Stomach smooth muscle (tissue), 2 donors: ENCODE data around the gene ATRNL1.

Source experiments
- H3K27ac ChIP-seq: one replicate; pipeline ENCODE4 v1.7.0; 2013; ENCODE audit warnings: mild to moderate bottlenecking, low read length, inconsistent platforms
- H3K27me3 ChIP-seq, 2 donors: one replicate each; pipeline ENCODE4 v1.7.0; 2013; ENCODE audit warnings: low read length in 2 of 2; ENCODE audit not compliant: insufficient read depth in 2 of 2, control insufficient read depth in 1 of 2
- H3K36me3 ChIP-seq, 2 donors: one replicate each; pipeline ENCODE4 v1.7.0; 2013; ENCODE audit warnings: low read length in 2 of 2; ENCODE audit not compliant: control insufficient read depth in 2 of 2, insufficient read depth in 2 of 2
- H3K4me1 ChIP-seq: one replicate; pipeline ENCODE4 v1.7.0; 2013; ENCODE audit warnings: low read length; ENCODE audit not compliant: control insufficient read depth, insufficient read depth
- H3K4me3 ChIP-seq, 2 donors: one replicate each; pipeline ENCODE4 v1.7.0; 2013; ENCODE audit warnings: low read length in 2 of 2
- H3K9ac ChIP-seq, 2 donors: one replicate each; pipeline ENCODE4 v1.7.0; 2013; ENCODE audit warnings: low read length in 2 of 2, mild to moderate bottlenecking in 1 of 2
- H3K9me3 ChIP-seq, 2 donors: one replicate each; pipeline ENCODE4 v1.7.0; 2013; ENCODE audit warnings: low read length in 2 of 2; ENCODE audit not compliant: control insufficient read depth in 2 of 2
- donor health status: healthy.
- donor health status: Pancreatic carcinoma.

ATRNL1 gene

DNA sequence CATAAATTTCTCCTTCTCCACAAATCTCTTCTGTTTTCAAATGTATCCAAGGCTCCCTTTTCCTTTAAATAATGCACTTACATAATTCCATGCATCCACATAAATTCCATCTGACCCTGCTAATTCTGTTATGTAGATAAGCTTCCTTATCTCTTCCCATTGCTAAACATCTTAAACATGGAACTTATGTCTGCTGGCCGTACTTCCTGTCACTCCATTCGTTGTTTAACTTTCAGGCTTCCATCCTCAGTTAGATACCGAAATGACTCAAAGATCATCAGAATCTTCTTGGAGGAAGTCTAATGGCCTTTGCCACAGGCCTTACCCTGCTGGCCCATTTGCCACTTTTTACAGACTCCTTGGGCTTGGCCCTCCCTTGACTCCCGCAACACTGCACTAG, 848.9 kb downstream of the ATRNL1 start:
- Histone ChIP-seq H3K36me3 (no peaks in the 10 kb centered on the region), H3K9me3 (no peaks in the 10 kb centered on the region), H3K27ac (no peak overlapping the region), H3K4me3 (no peak overlapping the region), H3K4me1 (no peaks in the 10 kb centered on the region), H3K9ac (no peak overlapping the region), H3K27me3 (no peaks in the 10 kb centered on the region)

DNA sequence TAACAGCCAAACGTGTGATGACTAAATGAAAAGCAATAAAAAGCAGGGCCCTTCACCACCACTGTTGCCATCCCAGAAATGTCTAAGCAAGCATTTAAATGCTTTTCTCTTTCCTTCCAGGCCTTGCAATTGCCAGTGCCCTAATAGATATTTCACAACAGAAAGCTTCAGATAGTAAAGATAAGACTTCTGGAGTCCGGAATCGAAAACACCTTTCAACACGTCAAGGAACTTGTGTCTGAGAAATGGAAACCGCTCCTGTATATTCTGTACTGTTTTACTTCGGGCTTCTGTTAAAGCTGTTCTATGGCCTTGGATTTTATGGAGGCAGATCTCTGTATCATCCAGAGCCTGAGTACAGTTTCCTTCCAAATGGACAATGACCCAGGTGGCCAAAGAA, 851.4 kb downstream of the ATRNL1 start:
- Histone ChIP-seq H3K27me3 (no peaks in the 10 kb centered on the region), H3K9ac (no peak overlapping the region), H3K27ac (no peak overlapping the region)

DNA sequence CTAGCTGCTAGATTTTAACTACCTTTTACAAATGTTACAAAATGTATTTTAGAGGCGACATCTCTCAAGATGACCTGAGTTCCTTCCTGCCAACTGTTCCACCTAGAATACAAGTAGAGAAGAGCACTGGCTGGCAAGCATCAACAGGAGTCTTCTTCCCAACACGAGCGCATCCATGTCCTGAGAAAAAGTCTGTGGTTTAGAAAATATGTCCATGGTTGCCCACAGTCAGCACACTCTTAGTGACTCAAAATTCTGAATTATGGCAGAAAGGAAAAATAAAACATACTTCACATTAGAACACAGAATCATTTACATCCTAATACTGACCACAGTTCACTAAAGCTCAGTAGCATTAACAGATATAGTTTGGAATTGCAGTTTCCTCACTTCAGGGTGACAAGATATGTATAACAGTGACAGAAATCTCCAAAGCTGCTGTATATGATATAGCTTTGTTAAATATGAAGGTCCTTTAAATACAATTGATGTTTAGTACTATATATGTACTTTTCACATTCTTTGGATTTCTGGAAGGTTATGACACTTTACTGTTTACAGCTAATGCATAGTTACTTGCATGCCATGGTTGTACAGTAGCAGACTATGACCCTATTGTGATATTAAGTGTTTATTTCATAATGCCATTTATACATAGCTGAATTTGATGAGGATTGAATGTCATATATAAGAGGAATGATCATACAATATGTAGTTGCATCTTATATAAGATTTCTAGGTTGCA, 852.7 kb downstream of the ATRNL1 start:
- Histone ChIP-seq H3K4me3 (no peak overlapping the region), H3K36me3 (no peaks in the 10 kb centered on the region), H3K27me3 (no peaks in the 10 kb centered on the region), H3K4me1 (no peaks in the 10 kb centered on the region), H3K27ac (no peak overlapping the region), H3K9ac (no peak overlapping the region), H3K9me3 (no peaks in the 10 kb centered on the region)

More for the DNA sequence above, 851.4 kb downstream of the ATRNL1 start:
- no peaks in the 10 kb centered on the region for H3K36me3 ChIP-seq
- H3K9me3 ChIP-seq: no peaks in the 10 kb centered on the region
- no peak overlapping the region for H3K4me3 ChIP-seq
- no peaks in the 10 kb centered on the region for H3K4me1 ChIP-seq

DNA sequence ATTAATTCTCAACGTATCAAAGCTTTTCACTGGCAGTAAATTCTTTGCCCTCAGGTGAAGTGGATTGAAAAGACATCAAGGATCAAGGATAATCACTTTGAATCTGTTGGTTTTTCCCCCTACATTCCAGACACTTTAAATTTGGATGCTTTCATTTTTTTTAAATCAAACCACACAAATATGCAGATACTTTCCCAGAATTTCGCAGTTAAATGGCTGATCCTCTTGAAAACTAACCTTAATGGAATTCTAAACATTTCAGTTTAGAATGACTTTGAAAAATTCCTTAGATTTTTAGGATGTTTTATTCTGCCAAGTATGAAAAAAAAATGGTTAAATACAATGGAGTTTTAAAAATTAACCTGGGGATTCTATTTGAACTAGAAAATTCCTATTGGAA, 853.9 kb downstream of the ATRNL1 start:
- H3K27me3 ChIP-seq: no peaks in the 10 kb centered on the region
- no peaks in the 10 kb centered on the region for H3K9me3 ChIP-seq
- no peak overlapping the region for H3K27ac ChIP-seq
- H3K36me3 ChIP-seq: no peaks in the 10 kb centered on the region
- H3K4me1 ChIP-seq: no peaks in the 10 kb centered on the region
- no peak overlapping the region for H3K9ac ChIP-seq
- no peak overlapping the region for H3K4me3 ChIP-seq

DNA sequence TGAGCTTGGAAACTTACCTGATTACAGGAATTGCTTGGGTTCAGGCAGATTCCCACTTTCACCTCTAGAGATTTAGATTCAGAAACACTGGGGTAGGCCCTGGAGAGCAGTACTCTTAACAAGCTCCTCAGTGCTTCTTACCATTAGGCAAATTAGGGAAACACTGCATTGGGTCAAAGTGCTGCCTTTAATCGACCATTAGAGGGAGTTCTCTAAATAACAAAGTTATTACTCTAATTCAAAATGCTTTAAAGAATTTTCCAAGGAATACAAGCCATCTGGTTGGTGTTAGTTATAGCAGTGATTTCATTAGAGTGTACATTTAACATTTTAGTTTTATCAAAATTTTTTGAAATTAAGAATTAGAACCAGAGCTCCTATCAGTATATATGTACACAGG, 855.3 kb downstream of the ATRNL1 start:
- no peaks in the 10 kb centered on the region for H3K9me3 ChIP-seq
- H3K27ac ChIP-seq: no peak overlapping the region
- no peaks in the 10 kb centered on the region for H3K36me3 ChIP-seq
- H3K4me1 ChIP-seq: no peaks in the 10 kb centered on the region
- H3K27me3 ChIP-seq: no peaks in the 10 kb centered on the region
- H3K9ac ChIP-seq: no peak overlapping the region
- H3K4me3 ChIP-seq: no peak overlapping the region

DNA sequence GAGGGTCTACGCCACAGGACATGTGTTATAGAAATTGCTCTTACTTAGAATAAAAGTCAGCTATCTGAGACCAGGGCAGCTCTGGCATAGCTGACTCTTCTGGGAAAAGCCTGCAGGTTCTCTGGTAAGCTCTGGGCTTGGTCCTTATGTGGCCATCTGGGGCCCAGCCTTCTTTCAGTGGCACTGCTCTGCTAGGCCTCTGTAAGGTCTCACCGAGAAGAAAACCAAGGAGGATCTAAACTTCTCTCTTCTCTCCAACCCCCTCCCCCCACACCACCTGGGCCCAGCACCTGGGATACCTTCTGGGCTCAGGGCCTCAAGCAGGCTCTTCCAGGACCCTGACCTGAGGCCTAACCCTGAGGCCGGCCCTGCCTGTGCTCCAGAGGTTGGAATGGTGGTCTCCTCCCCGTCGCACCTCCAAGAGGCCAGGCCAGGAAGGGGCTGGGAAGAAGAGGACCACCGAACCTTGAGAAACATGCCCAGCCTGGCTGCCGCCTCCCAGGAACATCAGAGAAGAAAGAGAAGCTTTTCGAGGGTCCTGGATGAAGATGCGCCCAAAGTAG, 856.2 kb downstream of the ATRNL1 start:
- H3K27ac ChIP-seq: no peak overlapping the region
- H3K4me3 ChIP-seq: no peak overlapping the region

DNA sequence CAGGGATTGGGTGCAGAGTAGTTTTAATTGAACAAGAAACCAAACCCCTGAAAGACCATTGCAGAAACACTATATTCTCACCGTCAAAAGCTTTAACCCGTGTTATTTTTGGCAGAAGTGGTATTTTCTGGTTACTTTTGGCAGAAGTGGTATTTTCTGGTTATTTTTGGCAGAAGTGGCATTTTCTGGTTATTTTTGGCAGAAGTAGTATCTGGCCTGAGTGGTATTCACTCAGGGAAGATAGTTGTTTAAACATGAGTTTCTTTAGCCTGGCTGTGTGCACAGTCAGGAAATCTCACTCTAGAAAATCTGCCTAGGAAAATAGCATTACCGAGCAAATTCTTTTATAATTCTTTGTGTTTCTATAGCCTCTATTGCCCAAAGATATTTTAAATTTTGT, 857.2 kb downstream of the ATRNL1 start:
- Histone ChIP-seq H3K9ac (no peak overlapping the region), H3K36me3 (no peaks in the 10 kb centered on the region), H3K9me3 (no peaks in the 10 kb centered on the region), H3K27ac (no peak overlapping the region), H3K27me3 (no peaks in the 10 kb centered on the region), H3K4me1 (no peaks in the 10 kb centered on the region), H3K4me3 (no peak overlapping the region)

More for the DNA sequence above, 856.2 kb downstream of the ATRNL1 start:
- Histone ChIP-seq H3K9ac (no peak overlapping the region), H3K4me1 (no peaks in the 10 kb centered on the region), H3K36me3 (no peaks in the 10 kb centered on the region), H3K9me3 (no peaks in the 10 kb centered on the region), H3K27me3 (no peaks in the 10 kb centered on the region)

DNA sequence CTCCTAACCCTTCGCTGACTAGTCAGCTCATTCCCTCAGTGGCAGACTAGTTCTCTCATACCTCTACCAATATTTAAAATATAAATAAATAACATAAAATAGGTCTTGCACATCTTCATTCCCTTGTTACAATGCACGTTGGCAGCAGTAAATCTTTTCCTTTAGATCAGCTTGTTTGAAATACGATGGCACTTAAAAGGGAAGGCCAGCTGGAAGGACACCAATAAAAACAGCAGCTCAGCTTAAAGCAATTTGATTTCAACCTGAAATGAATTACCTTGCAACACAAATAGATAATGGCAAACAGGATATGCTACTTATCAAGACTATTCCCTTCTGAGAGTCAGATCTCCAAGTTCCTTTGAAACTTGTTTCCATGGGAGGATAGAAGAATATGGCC, 858.1 kb downstream of the ATRNL1 start:
- Histone ChIP-seq H3K9ac (no peak overlapping the region), H3K27me3 (no peaks in the 10 kb centered on the region), H3K36me3 (no peaks in the 10 kb centered on the region), H3K4me1 (no peaks in the 10 kb centered on the region), H3K9me3 (no peaks in the 10 kb centered on the region), H3K4me3 (no peak overlapping the region), H3K27ac (no peak overlapping the region)

DNA sequence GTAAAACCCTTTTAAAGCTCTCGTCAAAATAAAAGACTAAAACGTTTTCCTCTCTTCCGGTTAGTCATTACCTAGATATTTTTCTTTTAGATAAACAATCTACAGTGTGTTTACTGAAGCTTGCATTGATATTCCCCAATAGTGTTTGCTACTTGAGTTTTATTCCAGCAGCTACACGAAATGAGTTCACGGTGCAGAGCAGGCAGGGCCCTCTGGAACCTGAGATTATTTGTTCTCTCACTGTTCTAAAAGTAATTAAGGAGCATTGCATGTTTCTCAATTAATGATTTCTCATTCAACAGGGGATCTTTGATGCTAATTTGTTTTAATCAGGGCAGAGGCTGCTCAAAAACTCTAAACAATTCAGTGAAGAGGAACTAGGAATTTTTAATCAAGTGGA, 860.1 kb downstream of the ATRNL1 start:
- Histone ChIP-seq H3K9me3 (no peaks in the 10 kb centered on the region), H3K4me3 (no peak overlapping the region), H3K27ac (no peak overlapping the region), H3K27me3 (no peaks in the 10 kb centered on the region), H3K4me1 (no peaks in the 10 kb centered on the region), H3K9ac (no peak overlapping the region), H3K36me3 (no peaks in the 10 kb centered on the region)

DNA sequence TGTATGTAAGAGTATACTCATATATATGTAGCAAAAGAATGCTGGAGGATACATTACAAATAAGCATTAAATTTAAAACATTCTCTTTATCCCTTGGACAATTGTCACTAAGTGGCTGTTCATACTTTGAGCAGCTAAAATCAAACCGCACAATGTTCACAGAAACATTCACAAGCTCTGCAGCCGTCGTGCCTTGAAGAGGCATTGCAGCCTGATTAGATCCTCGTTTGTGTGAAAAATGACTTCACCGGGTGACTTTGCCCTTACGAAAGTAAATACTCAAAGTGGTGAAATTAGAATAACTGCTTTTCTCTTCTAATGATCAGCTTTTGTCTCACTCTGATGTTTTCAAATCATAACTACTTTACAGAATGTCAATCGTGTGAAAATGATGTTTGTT, 860.8 kb downstream of the ATRNL1 start:
- H3K36me3 ChIP-seq: no peaks in the 10 kb centered on the region
- no peak overlapping the region for H3K4me3 ChIP-seq
- no peaks in the 10 kb centered on the region for H3K4me1 ChIP-seq
- no peak overlapping the region for H3K27ac ChIP-seq
- H3K27me3 ChIP-seq: no peaks in the 10 kb centered on the region
- no peak overlapping the region for H3K9ac ChIP-seq
- H3K9me3 ChIP-seq: no peaks in the 10 kb centered on the region

DNA sequence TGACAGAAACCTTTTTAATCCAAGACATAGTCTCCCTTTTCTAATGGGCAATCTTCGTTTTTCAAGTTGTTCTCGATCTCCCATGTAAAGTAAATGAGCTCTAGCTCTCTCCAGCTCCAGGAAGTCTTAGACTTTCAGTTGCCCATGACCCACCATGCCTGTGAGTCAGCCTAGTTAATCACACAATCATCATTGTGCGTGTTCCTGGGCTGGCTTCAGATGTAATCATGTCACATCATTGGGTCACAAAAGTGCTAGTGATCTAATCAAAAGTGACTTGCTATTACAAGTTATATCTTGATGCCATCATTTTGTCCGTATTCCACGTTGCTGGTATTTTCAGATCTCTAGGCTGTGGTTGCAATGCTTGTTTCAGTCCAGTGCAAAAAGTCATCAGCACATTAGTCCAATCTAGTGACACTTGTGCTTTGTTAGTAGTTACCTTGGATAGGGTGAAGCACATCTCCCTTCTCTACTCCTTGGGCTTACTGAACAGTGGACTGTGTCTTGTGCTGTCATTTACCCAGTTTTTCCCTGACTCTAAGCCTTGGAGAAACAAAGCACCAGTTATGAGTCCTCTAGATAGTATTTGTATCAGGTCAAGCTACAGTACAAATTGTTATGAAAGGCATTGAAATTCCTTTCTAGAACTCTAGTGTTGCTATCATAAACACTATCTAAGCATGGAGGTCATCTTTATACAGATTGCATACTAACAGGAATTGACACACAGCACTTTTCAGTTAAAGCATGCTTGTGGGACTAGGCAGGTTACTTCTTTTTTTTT, 863.3 kb downstream of the ATRNL1 start:
- H3K4me3 ChIP-seq: no peak overlapping the region
- no peaks in the 10 kb centered on the region for H3K36me3 ChIP-seq
- H3K4me1 ChIP-seq: no peaks in the 10 kb centered on the region
- no peaks in the 10 kb centered on the region for H3K27me3 ChIP-seq
- H3K9ac ChIP-seq: no peak overlapping the region
- H3K27ac ChIP-seq: no peak overlapping the region
- H3K9me3 ChIP-seq: no peaks in the 10 kb centered on the region
